CD14-positive monocyte (primary cell): ENCODE measurements around the gene SP110. TPM values are rescaled to one million over a fixed set of nuclear protein-coding genes. Genes with fewer than 3 reads are reported as not detected.

ENCODE experiments used
- DNase-seq, 3 donors: peaks; one replicate each; pipeline ENCODE4 v3.0.0-alpha.2; 2011 to 2022
- H2AFZ ChIP-seq: 2 replicates; pipeline ENCODE4 v1.6.0; 2012; ENCODE audit warnings: mild to moderate bottlenecking, low read depth, low read length, inconsistent platforms; ENCODE audit not compliant: insufficient read depth, poor library complexity, severe bottlenecking
- H3K27ac ChIP-seq, 2 donors: 1 replicate in 1 of 2; 2 replicates in 1 of 2; pipeline ENCODE4 v1.5.1; 2012 to 2013; ENCODE audit warnings: low read length in 2 of 2, control low read depth in 1 of 2, inconsistent platforms in 1 of 2, low read depth in 1 of 2, mild to moderate bottlenecking in 1 of 2
- H3K27me3 ChIP-seq, 2 donors: one replicate each; pipeline versions ENCODE4 v1.6.0 to v1.6.1; 2011 to 2013; ENCODE audit warnings: low read length in 2 of 2; ENCODE audit not compliant: control insufficient read depth in 2 of 2, insufficient read depth in 2 of 2
- H3K36me3 ChIP-seq, 2 donors: replicated peaks in 1 of 2; 1 replicate in 1 of 2; 2 replicates in 1 of 2; pipeline versions ENCODE4 v1.5.1 to v1.6.1; 2012 to 2013; ENCODE audit warnings: low read length in 2 of 2, control low read depth in 1 of 2, inconsistent platforms in 1 of 2, mild to moderate bottlenecking in 1 of 2; ENCODE audit not compliant: insufficient read depth in 2 of 2, control insufficient read depth in 1 of 2
- H3K4me1 ChIP-seq, 2 donors: 1 replicate in 1 of 2; 2 replicates in 1 of 2; pipeline versions ENCODE4 v1.5.1 to v1.6.1; 2012 to 2013; ENCODE audit warnings: low read length in 2 of 2, control low read depth in 1 of 2, inconsistent platforms in 1 of 2, mild to moderate bottlenecking in 1 of 2, moderate library complexity in 1 of 2; ENCODE audit not compliant: insufficient read depth in 2 of 2, control insufficient read depth in 1 of 2
- H3K4me2 ChIP-seq: replicated peaks from 2 replicates; pipeline ENCODE3; 2012; ENCODE audit warnings: low read length, moderate library complexity, mild to moderate bottlenecking; ENCODE audit not compliant: poor library complexity, severe bottlenecking; ENCODE audit errors: extremely low read depth
- H3K4me3 ChIP-seq, 3 experiments: fragments of 200-600 bp in 1 of 3; sonication (generic) in 1 of 3; replicated peaks in 1 of 3; 1 replicate in 2 of 3; 2 replicates in 1 of 3; pipeline ENCODE4 v1.5.1; 2011 to 2013; ENCODE audit warnings: low read length in 3 of 3, mild to moderate bottlenecking in 3 of 3, control low read depth in 2 of 3, low read depth in 2 of 3, inconsistent platforms in 1 of 3, moderate library complexity in 1 of 3
- H3K79me2 ChIP-seq: 2 replicates; pipeline ENCODE4 v1.6.0; 2012; ENCODE audit warnings: mild to moderate bottlenecking, control low read depth, inconsistent platforms, low read length, moderate library complexity; ENCODE audit not compliant: insufficient read depth
- H3K9ac ChIP-seq: 2 replicates; pipeline ENCODE4 v1.6.0; 2017; ENCODE audit warnings: low read length, mild to moderate bottlenecking; ENCODE audit not compliant: insufficient read depth, poor library complexity, severe bottlenecking
- H3K9me3 ChIP-seq, 2 donors: replicated peaks in 1 of 2; 1 replicate in 1 of 2; 2 replicates in 1 of 2; pipeline versions ENCODE4 v1.5.1 to v1.6.1; 2012 to 2013; ENCODE audit warnings: low read length in 2 of 2, control low read depth in 1 of 2; ENCODE audit not compliant: control insufficient read depth in 1 of 2, insufficient read depth in 1 of 2
- H4K20me1 ChIP-seq: 2 replicates; pipeline ENCODE4 v1.6.0; 2012; ENCODE audit warnings: mild to moderate bottlenecking, low read length, control low read depth, moderate library complexity; ENCODE audit not compliant: insufficient read depth
- H3K27ac Mint-ChIP-seq, 7 donors: one replicate each; pipeline ENCODE4 v1.8.0; 2020; ENCODE audit warnings: mild to moderate bottlenecking in 7 of 7, mixed read lengths in 7 of 7, moderate library complexity in 6 of 7, inconsistent platforms in 2 of 7
- H3K27me3 Mint-ChIP-seq, 3 donors: one replicate each; pipeline ENCODE4 v1.8.0; 2021 to 2022; ENCODE audit warnings: low read depth in 3 of 3, mild to moderate bottlenecking in 3 of 3, mixed read lengths in 3 of 3, moderate library complexity in 3 of 3, inconsistent platforms in 1 of 3
- H3K36me3 Mint-ChIP-seq, 2 donors: one replicate each; pipeline ENCODE4 v1.8.0; 2020; ENCODE audit warnings: mixed read lengths in 2 of 2, inconsistent platforms in 1 of 2, mild to moderate bottlenecking in 1 of 2
- H3K4me1 Mint-ChIP-seq: one replicate; pipeline ENCODE4 v1.8.0; 2020; ENCODE audit warnings: mild to moderate bottlenecking, mixed read lengths
- H3K4me3 Mint-ChIP-seq, 2 donors: one replicate each; pipeline ENCODE4 v1.8.0; 2020; ENCODE audit warnings: mild to moderate bottlenecking in 2 of 2, mixed read lengths in 2 of 2, moderate library complexity in 1 of 2
- H3K9me3 Mint-ChIP-seq, 7 donors: one replicate each; pipeline ENCODE4 v1.8.0; 2020 to 2022; ENCODE audit warnings: mixed read lengths in 7 of 7, mild to moderate bottlenecking in 6 of 7, moderate library complexity in 6 of 7, inconsistent platforms in 2 of 7
- WGBS: methylation state at CpG from one replicate; pipeline ENCODE4 v1.1.5; 2013; ENCODE audit warnings: missing lambda C conversion rate; ENCODE audit not compliant: insufficient coverage; 5-methylcytosine and 5-hydroxymethylcytosine counted together
- intact Hi-C, 2 donors: fragments of 100-400 bp; cut with micrococcal nuclease; formaldehyde crosslinking; loops; one replicate each; pipeline versions ENCODE4 v1.15.0 to v1.15.1; 2023
- polyA plus RNA-seq, 3 donors: library from polyadenylated mRNA; depleted of rRNA in 1 of 3; unstranded in 2 of 3; stranded (reverse) in 1 of 3; fragments of 300-500 nt in 2 of 3; fragments of >200 nt in 1 of 3; fragmentation: Illumina TruSeq in 2 of 3; gene quantifications; 1 replicate in 2 of 3; 2 replicates in 1 of 3; pipeline ENCODE4 v1.2.3, GENCODE V29; 2012 to 2021
- TF ChIP-seq, protein P1 (sequence below): fragments of 200-600 bp; IDR thresholded peaks from one replicate; pipeline ENCODE4 v1.8.0; 2022; ENCODE audit warnings: antibody characterized with exemption, mild to moderate bottlenecking

SP110 gene
- polyA plus RNA-seq, 3 donors, result 39.1 to 66.1 (median 65.5) TPM

DNA sequence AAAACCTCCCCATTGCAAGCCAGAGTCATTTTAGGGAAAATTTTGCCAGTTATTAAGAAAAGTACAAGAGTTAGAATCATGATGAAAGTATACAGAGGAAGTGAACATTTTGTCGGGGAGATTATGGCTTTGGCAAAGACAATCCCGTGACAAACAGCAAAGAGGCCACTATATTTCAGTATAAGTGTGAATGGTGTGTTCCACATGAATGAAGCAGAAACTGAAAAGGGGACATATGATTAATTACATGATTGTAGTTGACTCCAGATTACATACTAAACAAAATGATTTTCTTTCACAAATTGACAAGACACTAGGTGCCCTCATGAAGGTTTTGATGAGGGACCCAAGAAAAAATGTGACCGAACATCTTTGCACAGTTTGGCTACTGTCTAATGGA lies 47.8 kb upstream of the SP110 start:
- TF ChIP-seq, protein P1, sequence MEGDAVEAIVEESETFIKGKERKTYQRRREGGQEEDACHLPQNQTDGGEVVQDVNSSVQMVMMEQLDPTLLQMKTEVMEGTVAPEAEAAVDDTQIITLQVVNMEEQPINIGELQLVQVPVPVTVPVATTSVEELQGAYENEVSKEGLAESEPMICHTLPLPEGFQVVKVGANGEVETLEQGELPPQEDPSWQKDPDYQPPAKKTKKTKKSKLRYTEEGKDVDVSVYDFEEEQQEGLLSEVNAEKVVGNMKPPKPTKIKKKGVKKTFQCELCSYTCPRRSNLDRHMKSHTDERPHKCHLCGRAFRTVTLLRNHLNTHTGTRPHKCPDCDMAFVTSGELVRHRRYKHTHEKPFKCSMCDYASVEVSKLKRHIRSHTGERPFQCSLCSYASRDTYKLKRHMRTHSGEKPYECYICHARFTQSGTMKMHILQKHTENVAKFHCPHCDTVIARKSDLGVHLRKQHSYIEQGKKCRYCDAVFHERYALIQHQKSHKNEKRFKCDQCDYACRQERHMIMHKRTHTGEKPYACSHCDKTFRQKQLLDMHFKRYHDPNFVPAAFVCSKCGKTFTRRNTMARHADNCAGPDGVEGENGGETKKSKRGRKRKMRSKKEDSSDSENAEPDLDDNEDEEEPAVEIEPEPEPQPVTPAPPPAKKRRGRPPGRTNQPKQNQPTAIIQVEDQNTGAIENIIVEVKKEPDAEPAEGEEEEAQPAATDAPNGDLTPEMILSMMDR, result no peak
- H3K4me3 Mint-ChIP-seq, result no peak overlapping the region
- no peaks in the 10 kb centered on the region for H3K4me1 Mint-ChIP-seq
- intact Hi-C loops, result no loop called here
- H3K27ac Mint-ChIP-seq, result no peak overlapping the region
- Histone ChIP-seq H3K4me2 (no peak overlapping the region), H3K36me3 (peaks cover 0 to 8% of the 10 kb centered on the region in 2 donors), H3K4me1 (no peaks in the 10 kb centered on the region), H2AFZ (no peak overlapping the region), H3K9me3 (no peaks in the 10 kb centered on the region), H4K20me1 (no peaks in the 10 kb centered on the region), H3K4me3 (no peak overlapping the region), H3K79me2 (no peaks in the 10 kb centered on the region), H3K9ac (no peak overlapping the region), H3K27ac (no peak overlapping the region), H3K27me3 (no peaks in the 10 kb centered on the region)
- DNase-seq, result no peak
- peaks cover 0 to 3% (median 1%) of the 10 kb centered on the region in 3 donors for H3K27me3 Mint-ChIP-seq
- WGBS, result no CpG with 5 or more reads among the region's 3 CpGs
- H3K9me3 Mint-ChIP-seq, result peaks cover 0 to 6% (median 4%) of the 10 kb centered on the region in 7 donors
- peaks cover 18 to 31% of the 10 kb centered on the region in 2 donors for H3K36me3 Mint-ChIP-seq

GRCh38 chr2:230267059-230267458 lies 47.3 kb upstream of the SP110 start:
- DNase-seq, result no peak
- no peaks in the 10 kb centered on the region for H4K20me1 ChIP-seq
- TF ChIP-seq, protein P1, result no peak
- H3K4me3 ChIP-seq, result no peak overlapping the region
- H3K27me3 ChIP-seq, result no peaks in the 10 kb centered on the region
- H3K9me3 Mint-ChIP-seq, result peaks cover 0 to 4% (median 3%) of the 10 kb centered on the region in 7 donors
- H3K36me3 ChIP-seq, result peaks cover 0 to 8% of the 10 kb centered on the region in 2 donors
- WGBS, result no CpG with 5 or more reads among the region's 1 CpG
- intact Hi-C loops, result no loop called here
- no peaks in the 10 kb centered on the region for H3K9me3 ChIP-seq
- H2AFZ ChIP-seq, result no peak overlapping the region
- peaks cover 15 to 27% of the 10 kb centered on the region in 2 donors for H3K36me3 Mint-ChIP-seq
- H3K27ac ChIP-seq, result no peak overlapping the region
- no peaks in the 10 kb centered on the region for H3K4me1 Mint-ChIP-seq
- peaks cover 0 to 3% (median 1%) of the 10 kb centered on the region in 3 donors for H3K27me3 Mint-ChIP-seq
- no peak overlapping the region for H3K9ac ChIP-seq
- no peak overlapping the region for H3K4me2 ChIP-seq
- no peak overlapping the region for H3K4me3 Mint-ChIP-seq
- H3K27ac Mint-ChIP-seq, result no peak overlapping the region
- no peaks in the 10 kb centered on the region for H3K79me2 ChIP-seq
- H3K4me1 ChIP-seq, result no peaks in the 10 kb centered on the region
